G401 (cell line): ENCODE measurements around the gene NARS2. TPM values are rescaled to one million over a fixed set of nuclear protein-coding genes. Genes with fewer than 3 reads are reported as not detected.
"Not testable (repeated sequence)": the region's sequence is repeated elsewhere in the genome, so short reads cannot be mapped to it uniquely, and the experiment has no call there.

Experiments used
- DNase-seq: peaks from one replicate; pipeline ENCODE4 v3.0.0-alpha.2; 2015; ENCODE audit warnings: low spot score
- in situ Hi-C: cut with HindIII; loops from 2 replicates; pipeline ENCODE4 v1.10.0; 2016; ENCODE audit warnings: low sequenced_read_pairs, mixed read lengths
- total RNA-seq: library from RNA; depleted of rRNA; stranded (reverse); fragments of >200 nt; shearing (Covaris generic); gene quantifications from 2 replicates; pipeline ENCODE4 v1.2.3, GENCODE V29; 2014

Gene NARS2
- total RNA-seq, 1 experiment from 2014 or later: 54.9 TPM

- no peak for DNase-seq
- in situ Hi-C loops: no loop called here
Observed at GRCh38 chr11:78549624-78550409, 24.8 kb downstream of the NARS2 start.

GRCh38 chr11:78548911-78549590, 25.6 kb downstream of the NARS2 start:
- in situ Hi-C loops: no loop called here
- DNase-seq: no peak

GRCh38 chr11:78547931-78548705, 26.5 kb downstream of the NARS2 start:
- DNase-seq: no peak
- in situ Hi-C loops: no loop called here

GRCh38 chr11:78542007-78542406, 32.7 kb downstream of the NARS2 start:
- DNase-seq: no peak
- in situ Hi-C loops: no loop called here

GRCh38 chr11:78541537-78541936, 33.1 kb downstream of the NARS2 start:
- in situ Hi-C loops: no loop called here
- no peak for DNase-seq

- in situ Hi-C loops: no loop called here
- DNase-seq: no peak
Observed at GRCh38 chr11:78540256-78540655, 34.4 kb downstream of the NARS2 start.

- in situ Hi-C loops: no loop called here
- DNase-seq: no peak
Observed at GRCh38 chr11:78539506-78539905, 35.2 kb downstream of the NARS2 start.

- no peak for DNase-seq
- in situ Hi-C loops: no loop called here
Observed at GRCh38 chr11:78536933-78537332, 37.7 kb downstream of the NARS2 start.

- no peak for DNase-seq
- in situ Hi-C loops: no loop called here
Observed at GRCh38 chr11:78535920-78536319, 38.7 kb downstream of the NARS2 start.

- DNase-seq: no peak
- in situ Hi-C loops: no loop called here
Observed at GRCh38 chr11:78535027-78535426, 39.6 kb downstream of the NARS2 start.

- in situ Hi-C loops: no loop called here
- DNase-seq: no peak
Observed at GRCh38 chr11:78533399-78533798, 41.3 kb downstream of the NARS2 start.

- in situ Hi-C loops: no loop called here
- DNase-seq: no peak
Observed at GRCh38 chr11:78532991-78533390, 41.7 kb downstream of the NARS2 start.

- in situ Hi-C loops: no loop called here
- no peak for DNase-seq
Observed at GRCh38 chr11:78526497-78527146, 48.0 kb downstream of the NARS2 start.

- in situ Hi-C loops: no loop called here
- no peak for DNase-seq
Observed at GRCh38 chr11:78525720-78526119, 48.9 kb downstream of the NARS2 start.

- DNase-seq: no peak
- in situ Hi-C loops: no loop called here
Observed at GRCh38 chr11:78520230-78520629, 54.4 kb downstream of the NARS2 start.

- in situ Hi-C loops: no loop called here
- DNase-seq: no peak
Observed at GRCh38 chr11:78516281-78516680, 58.4 kb downstream of the NARS2 start.

- no peak for DNase-seq
Observed at GRCh38 chr11:78514922-78515502, 59.7 kb downstream of the NARS2 start.

GRCh38 chr11:78513085-78513484, 61.6 kb downstream of the NARS2 start:
- in situ Hi-C loops, DNase-seq: not testable (repeated sequence)

More at GRCh38 chr11:78514922-78515502, 59.7 kb downstream of the NARS2 start:
- in situ Hi-C loops: no loop called here

- no peak for DNase-seq
- in situ Hi-C loops: no loop called here
Observed at GRCh38 chr11:78510597-78510996, 64.1 kb downstream of the NARS2 start.
